Measurements from ENCODE around the gene MBD1.
A peak's percentile ranks its signal among the peaks of the same experiment; 100 is the strongest.
"Not testable (repeated sequence)": the region's sequence is repeated elsewhere in the genome, so short reads cannot be mapped to it uniquely, and the experiment has no call there.

The MBD1 gene

DNA sequence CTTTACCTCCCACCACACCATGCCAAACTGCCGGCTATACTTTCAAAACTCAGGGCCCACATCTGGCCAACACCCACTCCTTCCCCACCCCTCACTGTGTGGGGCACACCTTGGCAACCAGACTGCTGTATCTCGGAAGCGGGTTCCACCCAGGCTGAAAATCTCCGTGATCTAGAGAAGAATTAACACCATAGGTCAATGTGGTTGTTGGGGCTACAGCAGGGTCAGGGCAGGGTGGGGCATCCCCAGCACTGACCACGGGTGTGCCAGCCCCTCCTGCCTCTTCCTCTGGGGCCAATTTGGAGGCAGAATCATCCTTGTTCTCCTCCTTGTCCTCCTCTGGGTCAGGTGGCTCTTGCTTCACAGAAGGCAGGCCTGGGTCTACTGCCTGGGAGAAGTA, 8.8 kb downstream of the MBD1 start:
- DNase-seq: no peak

DNA sequence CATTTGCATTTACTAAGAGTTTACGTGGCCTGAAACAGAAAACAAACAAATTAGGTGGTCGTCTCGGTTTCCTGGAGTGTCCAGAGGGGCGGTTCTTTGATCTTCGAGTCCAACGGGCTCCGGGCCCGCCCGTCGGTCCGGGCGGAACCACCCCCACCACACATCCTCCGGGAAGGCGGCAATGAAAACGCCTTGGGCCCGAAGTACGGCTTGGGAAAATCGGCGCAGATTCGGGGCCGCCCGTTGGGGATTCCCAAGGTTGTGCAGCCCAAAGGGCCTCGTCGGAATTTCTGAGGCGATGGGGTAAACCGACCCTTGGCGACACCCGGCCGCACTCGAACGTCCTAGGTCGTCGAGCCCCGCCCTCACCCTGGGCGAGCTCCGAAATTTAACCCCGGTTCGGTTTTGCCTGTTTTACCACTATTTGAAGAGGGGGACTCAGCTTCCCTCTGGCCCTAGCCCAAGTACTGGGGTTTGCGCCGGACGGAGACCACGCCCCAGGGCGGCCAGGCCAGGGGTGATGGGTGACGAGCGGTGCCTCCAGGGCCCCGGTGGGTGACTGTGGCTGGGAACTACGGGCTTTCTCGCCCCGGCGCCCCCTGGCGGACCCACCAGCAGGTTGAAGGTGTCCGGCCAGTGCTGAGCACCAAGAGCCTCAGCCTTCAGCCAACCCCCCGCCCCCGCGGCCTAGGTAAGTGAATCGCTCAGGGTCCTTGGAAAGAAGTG, 13.1 kb downstream of the MBD1 start:
- DNase-seq: no peak

- peak; percentile 96 for DNase-seq
Observed at GRCh38 chr18:50266248-50266704, 15.0 kb downstream of the MBD1 start, which contains the start of gene CFAP53. Gene CFAP53 (minus strand): TSS chr18:50266495. CDS start chr18:50266404, 91 bp downstream.

GRCh38 chr18:50262977-50263376, 18.3 kb downstream of the MBD1 start:
- no peak for DNase-seq

DNA sequence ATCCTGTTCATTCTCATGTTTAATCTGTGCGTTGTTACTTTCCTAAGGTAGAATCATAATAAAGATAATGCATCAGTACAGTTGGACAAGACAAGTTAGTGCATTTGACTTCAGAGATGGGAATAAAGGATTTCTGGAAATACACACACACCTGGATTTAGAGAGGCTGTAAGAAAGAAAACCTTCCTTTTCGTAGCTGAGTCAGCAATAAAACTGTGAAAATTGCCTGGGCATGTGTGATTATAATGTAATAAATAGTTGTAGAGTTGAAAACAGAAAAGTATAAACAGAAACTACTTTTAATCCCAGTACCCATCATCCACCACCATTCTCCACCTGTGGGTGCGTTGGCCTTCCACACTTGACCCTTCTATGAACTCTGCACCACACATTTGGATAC, 30.4 kb downstream of the MBD1 start:
- DNase-seq: no peak

- no peak for DNase-seq
Observed at GRCh38 chr18:50249576-50249975, 31.7 kb downstream of the MBD1 start.

DNA sequence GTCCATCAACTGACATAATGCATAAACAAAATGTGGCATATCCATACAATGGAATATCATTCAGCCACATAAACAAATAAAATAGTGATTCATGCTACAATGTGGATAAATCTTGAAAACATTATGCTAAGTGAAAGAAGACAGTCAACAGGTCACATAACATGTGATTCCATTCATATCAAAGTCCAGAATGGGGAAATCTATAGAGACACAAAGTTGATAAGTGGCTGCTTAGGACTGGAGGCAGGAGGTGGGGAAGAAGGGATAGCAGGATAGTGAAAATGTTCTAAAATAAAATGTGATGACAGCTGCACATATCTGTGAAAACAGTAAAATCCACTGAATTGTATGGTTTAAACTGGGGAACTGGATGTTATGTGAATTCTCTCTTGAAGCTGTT, 33.8 kb downstream of the MBD1 start:
- DNase-seq: no peak

- not testable (repeated sequence) for DNase-seq
Observed at GRCh38 chr18:50241768-50242167, 39.6 kb downstream of the MBD1 start.

DNA sequence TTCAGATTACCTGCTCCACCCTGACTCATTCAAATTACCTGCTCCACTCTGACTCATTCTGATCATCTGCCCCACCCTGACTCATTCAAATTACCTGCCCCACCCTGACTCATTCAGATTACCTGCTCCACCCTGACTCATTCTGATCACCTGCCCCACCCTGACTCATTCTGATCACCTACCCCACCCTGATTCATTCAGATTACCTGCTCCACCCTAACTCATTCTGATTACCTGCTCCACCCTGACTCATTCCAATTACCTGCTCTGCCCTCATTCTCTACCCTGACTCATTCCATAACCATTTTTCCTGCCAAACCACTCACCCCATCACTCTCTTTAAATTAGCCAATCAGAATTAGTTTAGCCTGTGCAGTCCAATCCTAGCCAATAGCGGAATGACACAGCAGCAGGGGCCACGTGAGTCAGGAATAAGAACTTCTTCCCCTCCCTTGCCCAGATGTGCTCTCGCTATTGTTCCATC, 41.2 kb downstream of the MBD1 start:
- no peak for DNase-seq

GRCh38 chr18:50232419-50232818, 48.9 kb downstream of the MBD1 start:
- no peak for DNase-seq

- DNase-seq: no peak
Observed at GRCh38 chr18:50231621-50232020, 49.7 kb downstream of the MBD1 start.

DNA sequence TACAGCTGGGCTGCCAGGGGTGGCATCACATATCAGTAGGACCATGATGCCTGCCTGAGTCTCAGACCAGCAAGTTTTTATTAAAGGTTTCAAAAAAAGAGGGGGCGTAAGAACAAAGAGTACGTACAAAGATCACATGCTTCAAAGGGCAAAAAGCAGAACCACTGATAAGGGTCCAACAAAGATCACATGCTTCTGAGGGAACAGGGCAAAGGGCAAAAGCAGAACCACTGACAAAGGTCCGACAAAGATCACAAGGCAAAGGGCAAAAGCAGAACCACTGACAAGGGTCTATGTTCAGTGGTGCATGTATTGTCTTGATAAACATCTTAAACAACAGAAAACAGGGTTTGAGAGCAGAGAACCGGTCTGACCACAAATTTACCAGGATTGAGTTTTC, 61.1 kb downstream of the MBD1 start:
- not testable (repeated sequence) for DNase-seq
